ENCODE results near the gene OGDH. TPM values are rescaled to one million over a fixed set of nuclear protein-coding genes. Genes with fewer than 3 reads are reported as not detected.
A peak's percentile ranks its signal among the peaks of the same experiment; 100 is the strongest.

Gene OGDH
- total RNA-seq, 2 donors from 2014 or later, result 277 to 390 TPM

DNA sequence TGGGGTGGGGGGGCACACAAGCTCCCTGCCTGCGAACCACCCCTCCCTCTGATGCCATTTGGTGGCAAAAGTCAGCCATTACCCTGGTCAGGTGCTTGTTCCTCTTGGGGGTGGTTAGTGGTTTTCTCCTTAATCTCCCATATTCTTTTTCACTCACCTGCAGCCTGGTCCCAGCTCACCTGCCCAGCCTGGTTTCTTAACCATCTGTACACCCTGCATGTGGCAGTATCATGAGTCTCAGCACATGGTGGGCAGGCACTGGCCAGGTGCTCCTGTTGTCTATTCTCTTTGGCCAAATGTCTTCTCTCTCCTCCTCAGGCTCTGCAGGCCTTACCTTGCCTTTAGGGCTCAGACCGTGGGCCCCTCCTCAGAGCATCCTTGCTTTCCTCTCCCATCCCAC is 30.5 kb downstream of the OGDH start:
- peak; percentile 52 for DNase-seq (ENCODE audit: low spot score)
- no peaks in the 10 kb centered on the region for H3K36me3 ChIP-seq
- H3K4me1 ChIP-seq, result peaks cover 0 to 88% of the 10 kb centered on the region in 2 donors
- H3K27ac ChIP-seq, result peak overlapping the region; percentile 88 to 90
- H3K9me3 ChIP-seq, result no peaks in the 10 kb centered on the region
- no peaks in the 10 kb centered on the region for H3K27me3 ChIP-seq
- H3K4me3 ChIP-seq, result no peak overlapping the region
- TF ChIP-seq, protein P1, sequence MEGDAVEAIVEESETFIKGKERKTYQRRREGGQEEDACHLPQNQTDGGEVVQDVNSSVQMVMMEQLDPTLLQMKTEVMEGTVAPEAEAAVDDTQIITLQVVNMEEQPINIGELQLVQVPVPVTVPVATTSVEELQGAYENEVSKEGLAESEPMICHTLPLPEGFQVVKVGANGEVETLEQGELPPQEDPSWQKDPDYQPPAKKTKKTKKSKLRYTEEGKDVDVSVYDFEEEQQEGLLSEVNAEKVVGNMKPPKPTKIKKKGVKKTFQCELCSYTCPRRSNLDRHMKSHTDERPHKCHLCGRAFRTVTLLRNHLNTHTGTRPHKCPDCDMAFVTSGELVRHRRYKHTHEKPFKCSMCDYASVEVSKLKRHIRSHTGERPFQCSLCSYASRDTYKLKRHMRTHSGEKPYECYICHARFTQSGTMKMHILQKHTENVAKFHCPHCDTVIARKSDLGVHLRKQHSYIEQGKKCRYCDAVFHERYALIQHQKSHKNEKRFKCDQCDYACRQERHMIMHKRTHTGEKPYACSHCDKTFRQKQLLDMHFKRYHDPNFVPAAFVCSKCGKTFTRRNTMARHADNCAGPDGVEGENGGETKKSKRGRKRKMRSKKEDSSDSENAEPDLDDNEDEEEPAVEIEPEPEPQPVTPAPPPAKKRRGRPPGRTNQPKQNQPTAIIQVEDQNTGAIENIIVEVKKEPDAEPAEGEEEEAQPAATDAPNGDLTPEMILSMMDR (IDR thresholded peaks at IDR 0.05), result no peak

DNA sequence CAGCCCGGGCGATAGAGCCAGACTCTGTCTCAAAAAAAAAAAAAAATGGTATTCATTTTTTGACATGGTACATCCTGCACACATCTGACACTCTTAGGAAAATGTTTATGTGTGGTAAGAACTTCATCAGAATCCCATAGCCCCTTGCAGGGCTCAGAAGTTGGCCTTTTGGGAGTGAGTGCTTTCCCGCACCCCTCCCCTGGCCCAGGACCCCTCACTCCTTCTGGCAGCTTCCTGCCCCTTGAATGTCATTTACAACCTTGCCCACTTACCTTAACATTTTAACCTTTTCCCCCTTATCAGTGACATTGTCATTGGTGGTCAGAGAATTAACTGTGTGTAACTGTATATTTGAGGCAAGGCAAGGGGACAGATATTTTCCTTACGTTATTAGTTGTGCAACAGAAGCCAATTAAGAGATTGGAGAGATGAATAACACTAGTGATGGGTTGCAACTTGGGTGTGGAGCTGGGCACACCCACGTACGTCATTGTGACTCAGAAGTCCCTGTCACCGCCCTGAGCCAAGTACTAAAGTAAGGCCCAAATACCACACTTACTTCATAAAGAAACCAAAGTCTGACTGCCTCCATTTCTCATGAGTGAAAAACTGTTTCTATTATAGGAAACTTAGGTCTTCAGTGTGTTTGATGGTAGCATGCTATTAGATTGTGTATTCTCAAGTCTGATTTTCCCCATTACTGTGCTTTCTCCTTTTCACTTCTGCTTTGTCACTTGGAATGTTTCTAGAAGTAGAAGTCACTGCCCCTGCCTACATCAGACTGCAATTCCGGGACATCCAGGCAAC is 31.6 kb downstream of the OGDH start:
- Histone ChIP-seq H3K27me3 (no peaks in the 10 kb centered on the region), H3K4me3 (no peak overlapping the region), H3K36me3 (no peaks in the 10 kb centered on the region), H3K9me3 (no peaks in the 10 kb centered on the region), H3K27ac (peak overlapping the region; percentile 88 to 90), H3K4me1 (peaks cover 0 to 80% of the 10 kb centered on the region in 2 donors)
- TF ChIP-seq, protein P1 (IDR thresholded peaks at IDR 0.05), result no peak
- peak; percentile 90 for DNase-seq (ENCODE audit: low spot score)

DNA sequence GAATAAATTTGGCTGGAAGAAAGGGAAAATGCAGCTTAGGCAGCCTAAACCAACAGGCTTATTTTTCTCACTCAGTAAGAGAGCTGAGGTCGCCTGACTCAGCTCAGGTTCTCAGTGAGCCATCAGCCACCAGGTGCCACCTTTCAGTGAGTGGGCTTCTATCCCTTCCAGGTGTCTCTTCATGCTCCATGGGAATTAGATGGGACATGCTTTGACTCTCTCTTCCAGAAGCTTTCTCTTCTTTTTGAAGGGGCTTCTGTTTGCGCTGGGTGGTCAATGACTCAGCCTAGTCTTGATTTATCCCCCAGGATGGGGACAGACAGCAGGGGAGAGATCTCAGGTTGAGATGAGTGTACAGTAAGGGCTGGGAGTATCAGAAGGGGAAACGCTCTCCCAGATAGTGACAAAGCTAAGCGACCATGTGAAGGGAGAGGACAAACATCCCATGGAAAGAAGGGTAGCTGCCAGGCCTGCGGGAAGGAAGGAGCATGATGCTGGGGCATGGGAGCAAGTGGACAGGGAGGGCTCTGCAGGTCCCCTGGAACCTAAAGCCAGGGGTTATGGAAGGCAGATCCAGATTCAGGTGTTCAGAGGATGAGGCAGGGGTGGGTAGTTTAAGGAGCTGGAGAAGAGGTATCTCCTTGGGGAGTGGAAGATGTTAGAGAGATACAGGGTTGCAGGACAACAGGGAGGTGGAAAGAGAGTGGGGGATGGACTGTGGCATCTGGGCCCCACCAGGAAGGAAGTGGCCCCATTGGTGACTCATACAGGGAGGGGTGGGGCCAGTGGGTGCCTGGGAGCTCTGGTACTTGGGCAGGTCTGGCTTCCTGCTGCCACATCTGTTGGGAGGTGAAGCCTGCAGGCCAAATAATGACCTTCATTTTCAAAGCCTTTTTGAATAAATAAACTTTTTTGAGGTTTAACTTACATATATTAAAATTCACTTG is 32.5 kb downstream of the OGDH start:
- TF ChIP-seq, protein P1 (IDR thresholded peaks at IDR 0.05), result no peak
- Histone ChIP-seq H3K9me3 (no peaks in the 10 kb centered on the region), H3K4me1 (peaks cover 0 to 71% of the 10 kb centered on the region in 2 donors), H3K4me3 (no peak overlapping the region), H3K27ac (peak overlapping the region; percentile 88 to 90), H3K36me3 (no peaks in the 10 kb centered on the region), H3K27me3 (no peaks in the 10 kb centered on the region)
- peak; percentile 85 for DNase-seq (ENCODE audit: low spot score)

DNA sequence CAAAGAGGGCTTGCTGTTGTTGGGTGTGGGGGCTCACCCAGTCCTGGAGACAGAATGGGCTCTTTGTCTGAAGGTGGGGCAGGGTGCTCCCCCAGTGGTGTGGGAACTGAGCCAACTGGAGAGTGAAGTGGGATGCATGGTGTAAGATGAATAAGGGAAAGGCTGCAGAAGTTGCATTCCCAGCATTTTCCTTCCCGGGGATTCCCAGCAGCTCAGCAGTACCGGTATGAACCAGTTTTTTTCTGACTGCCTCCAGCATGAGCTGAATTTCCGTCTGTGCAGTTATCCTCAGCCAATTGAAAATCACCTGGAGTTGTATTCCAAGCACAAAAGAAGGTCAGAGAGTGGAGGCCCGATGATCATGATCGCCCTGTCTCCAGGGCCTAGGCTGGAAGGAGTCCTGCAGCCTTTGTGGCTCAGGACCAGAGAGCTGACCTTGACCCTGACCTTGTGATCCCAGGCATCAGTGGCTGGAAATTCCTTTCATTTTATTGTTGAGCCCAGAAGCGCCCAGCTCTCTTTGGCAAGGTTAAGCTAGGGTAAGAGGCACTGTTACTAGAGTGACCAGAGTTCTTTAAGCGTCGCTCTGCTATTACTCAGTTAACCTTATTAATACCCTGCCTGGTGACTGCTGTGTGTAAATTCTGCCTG is 33.4 kb downstream of the OGDH start:
- Histone ChIP-seq H3K27ac (peak overlapping the region; percentile 88 to 90), H3K4me3 (no peak overlapping the region), H3K36me3 (no peaks in the 10 kb centered on the region), H3K27me3 (no peaks in the 10 kb centered on the region), H3K9me3 (no peaks in the 10 kb centered on the region), H3K4me1 (peaks cover 0 to 63% of the 10 kb centered on the region in 2 donors)
- TF ChIP-seq, protein P1 (IDR thresholded peaks at IDR 0.05), result no peak
- peak; percentile 59 for DNase-seq (ENCODE audit: low spot score)

GRCh38 chr7:44643206-44643605 is 36.8 kb downstream of the OGDH start:
- TF ChIP-seq, protein P1 (IDR thresholded peaks at IDR 0.05), result no peak
- Histone ChIP-seq H3K4me3 (no peak overlapping the region), H3K27ac (peak overlapping the region in 1 of 2 donors; percentile 21), H3K36me3 (peaks cover 32% of the 10 kb centered on the region), H3K9me3 (no peaks in the 10 kb centered on the region), H3K27me3 (no peaks in the 10 kb centered on the region), H3K4me1 (peaks cover 0 to 36% of the 10 kb centered on the region in 2 donors)
- no peak for DNase-seq (ENCODE audit: low spot score)

Measured in right atrium auricular region (tissue), 2 donors.